WTC11 (cell line): ENCODE results near the gene NSUN2. TPM values are rescaled to one million over a fixed set of nuclear protein-coding genes. Genes with fewer than 3 reads are reported as not detected.

Experiments used
- ATAC-seq: fragments of 200-7000 bp; cut with Tn5 transposase; 2 replicates; pipeline ENCODE4 v1.10.0; 2021; ENCODE audit warnings: mild to moderate bottlenecking, moderate library complexity
- CTCF ChIA-PET: fragments of 300-600 bp; sonication (Branson Sonifier 250); formaldehyde crosslinking; loops from one replicate; lab custom pipeline; 2021; ENCODE audit warnings: antibody characterized with exemption; lab: Charles Lee
- POLR2A ChIA-PET: fragments of 350-600 bp; sonication (Branson Sonifier 250); formaldehyde crosslinking; loops from one replicate; lab custom pipeline; 2021; ENCODE audit warnings: antibody characterized with exemption; lab: Charles Lee
- DNase-seq: peaks from one replicate; pipeline ENCODE4 v3.0.0; 2021; ENCODE audit warnings: low spot score
- H3K27ac Mint-ChIP-seq: 2 replicates; pipeline ENCODE4 v1.8.0; 2021; ENCODE audit warnings: mixed read lengths
- H3K27me3 Mint-ChIP-seq: 2 replicates; pipeline ENCODE4 v1.8.0; 2021; ENCODE audit warnings: low read depth, mild to moderate bottlenecking, moderate library complexity, mixed read lengths
- H3K36me3 Mint-ChIP-seq: 2 replicates; pipeline ENCODE4 v1.8.0; 2021; ENCODE audit warnings: mixed read lengths
- H3K4me1 Mint-ChIP-seq: 2 replicates; pipeline ENCODE4 v1.8.0; 2022; ENCODE audit warnings: mixed read lengths
- H3K4me3 Mint-ChIP-seq: 2 replicates; pipeline ENCODE4 v1.8.0; 2021; ENCODE audit warnings: mild to moderate bottlenecking, moderate library complexity, mixed read lengths
- H3K9me3 Mint-ChIP-seq: 2 replicates; pipeline ENCODE4 v1.8.0; 2021; ENCODE audit warnings: mixed read lengths
- ATF3 ChIP-seq: sonication (generic); formaldehyde crosslinking; conservative IDR thresholded peaks from 2 replicates; pipeline ENCODE4 v1.8.1; 2022; ENCODE audit warnings: mild to moderate bottlenecking, missing genetic modification reagents
- ATF6 ChIP-seq: sonication (generic); formaldehyde crosslinking; IDR thresholded peaks from 2 replicates; pipeline ENCODE4 v1.8.1; 2023; ENCODE audit warnings: mild to moderate bottlenecking, missing genetic modification reagents
- CBFB ChIP-seq: sonication (generic); formaldehyde crosslinking; IDR thresholded peaks from 2 replicates; pipeline ENCODE4 v1.8.1; 2022; ENCODE audit warnings: mild to moderate bottlenecking, low read depth, missing genetic modification reagents
- CDX4 ChIP-seq: fragments of 250-450 bp; sonication (Bioruptor Pico); IDR thresholded peaks from 2 replicates; pipeline ENCODE4 v1.9.0; 2021; ENCODE audit warnings: moderate library complexity, mild to moderate bottlenecking, inconsistent platforms, borderline replicate concordance
- CREM ChIP-seq: sonication (generic); formaldehyde crosslinking; IDR thresholded peaks from 2 replicates; pipeline ENCODE4 v1.8.1; 2022; ENCODE audit warnings: mild to moderate bottlenecking, missing genetic modification reagents, moderate library complexity
- EMX1 ChIP-seq: fragments of 250-450 bp; sonication (Bioruptor Pico); IDR thresholded peaks from 2 replicates; pipeline ENCODE4 v1.8.0; 2021; ENCODE audit warnings: mild to moderate bottlenecking
- ESRRA ChIP-seq: sonication (generic); formaldehyde crosslinking; IDR thresholded peaks from 2 replicates; pipeline ENCODE4 v1.8.1; 2022; ENCODE audit warnings: mild to moderate bottlenecking, missing genetic modification reagents, borderline replicate concordance
- JUN ChIP-seq: sonication (generic); formaldehyde crosslinking; IDR thresholded peaks from 2 replicates; pipeline ENCODE4 v1.8.0; 2023; ENCODE audit warnings: mild to moderate bottlenecking, missing genetic modification reagents
- KAT7 ChIP-seq: sonication (generic); formaldehyde crosslinking; IDR thresholded peaks from 2 replicates; pipeline ENCODE4 v1.8.1; 2023; ENCODE audit warnings: missing genetic modification reagents, mild to moderate bottlenecking, borderline replicate concordance
- MAX ChIP-seq: sonication (generic); formaldehyde crosslinking; IDR thresholded peaks from 2 replicates; pipeline ENCODE4 v1.8.0; 2022; ENCODE audit warnings: mild to moderate bottlenecking, missing genetic modification reagents
- NR2C2 ChIP-seq: sonication (generic); formaldehyde crosslinking; IDR thresholded peaks from 2 replicates; pipeline ENCODE4 v1.8.0; 2022; ENCODE audit warnings: mild to moderate bottlenecking, missing genetic modification reagents
- PRDM15 ChIP-seq: sonication (generic); formaldehyde crosslinking; IDR thresholded peaks from 2 replicates; pipeline ENCODE4 v1.8.0; 2022; ENCODE audit warnings: missing genetic modification reagents
- RELA ChIP-seq: sonication (generic); formaldehyde crosslinking; IDR thresholded peaks from 2 replicates; pipeline ENCODE4 v1.8.1; 2022; ENCODE audit warnings: missing genetic modification reagents, mild to moderate bottlenecking, borderline replicate concordance
- RORB ChIP-seq: fragments of 250-450 bp; sonication (Bioruptor Pico); IDR thresholded peaks from 2 replicates; pipeline ENCODE4 v1.9.0; 2021; ENCODE audit warnings: mild to moderate bottlenecking
- SMAD4 ChIP-seq: sonication (generic); formaldehyde crosslinking; IDR thresholded peaks from 2 replicates; pipeline ENCODE4 v1.8.0; 2022; ENCODE audit warnings: mild to moderate bottlenecking, missing genetic modification reagents
- USF2 ChIP-seq: sonication (generic); formaldehyde crosslinking; IDR thresholded peaks from 2 replicates; pipeline ENCODE4 v1.8.1; 2023; ENCODE audit warnings: mild to moderate bottlenecking, missing genetic modification reagents, moderate library complexity
- ZNF121 ChIP-seq: sonication (generic); formaldehyde crosslinking; IDR thresholded peaks from 2 replicates; pipeline ENCODE4 v1.8.0; 2023; ENCODE audit warnings: missing genetic modification reagents
- total RNA-seq: library from RNA; stranded (reverse); gene quantifications from 3 replicates; pipeline ENCODE4 v1.2.3, GENCODE V29; 2021

Gene NSUN2
- total RNA-seq, 1 experiment from 2014 or later: 88.4 TPM

- DNase-seq: no peak
- ChIA-PET CTCF (no interaction called here), POLR2A (no interaction called here)
- Mint-ChIP-seq H3K27me3 (peaks cover 4% of the 10 kb centered on the region; the same call in 1 of the 2 replicates), H3K9me3 (peaks cover 5% of the 10 kb centered on the region), H3K27ac (no peak overlapping the region), H3K4me3 (no peak overlapping the region), H3K4me1 (no peaks in the 10 kb centered on the region; the same call in 1 of the 2 replicates), H3K36me3 (0 out of 2 replicates have a peak, but pooled peaks cover under 1% of the 10 kb centered on the region)
- TF ChIP-seq RELA (CRISPR knock-in tag) (no peak), MAX (CRISPR knock-in tag) (no peak), ATF3 (CRISPR knock-in tag) (no peak), KAT7 (CRISPR knock-in tag) (no peak), USF2 (no peak), EMX1 (CRISPR knock-in tag) (no peak), ZNF121 (CRISPR knock-in tag) (no peak), RORB (CRISPR knock-in tag) (no peak), ESRRA (CRISPR knock-in tag) (no peak), CREM (CRISPR knock-in tag) (no peak), CBFB (no peak), ATF6 (no peak), NR2C2 (CRISPR knock-in tag) (no peak), CDX4 (CRISPR knock-in tag) (no peak), PRDM15 (CRISPR knock-in tag) (no peak), JUN (CRISPR knock-in tag) (no peak)
- no peak for ATAC-seq
These were observed 41.1 kb downstream of the NSUN2 start for GRCh38 chr5:6591671-6592288.

GRCh38 chr5:6590581-6590980 lies 42.3 kb downstream of the NSUN2 start:
- ATAC-seq: no peak
- Mint-ChIP-seq H3K27me3 (peaks cover 16% of the 10 kb centered on the region; the same call in 1 of the 2 replicates), H3K4me3 (no peak overlapping the region), H3K36me3 (no peaks in the 10 kb centered on the region), H3K27ac (no peak overlapping the region), H3K9me3 (peaks cover 5% of the 10 kb centered on the region), H3K4me1 (no peaks in the 10 kb centered on the region; the same call in 1 of the 2 replicates)
- ChIA-PET CTCF (no interaction called here), POLR2A (no interaction called here)
- no peak for TF ChIP-seq SMAD4
- DNase-seq: no peak
